ENCODE measurements around the gene STK17A.
"Not testable (repeated sequence)": the region's sequence is repeated elsewhere in the genome, so short reads cannot be mapped to it uniquely, and the experiment has no call there.

STK17A gene

DNA sequence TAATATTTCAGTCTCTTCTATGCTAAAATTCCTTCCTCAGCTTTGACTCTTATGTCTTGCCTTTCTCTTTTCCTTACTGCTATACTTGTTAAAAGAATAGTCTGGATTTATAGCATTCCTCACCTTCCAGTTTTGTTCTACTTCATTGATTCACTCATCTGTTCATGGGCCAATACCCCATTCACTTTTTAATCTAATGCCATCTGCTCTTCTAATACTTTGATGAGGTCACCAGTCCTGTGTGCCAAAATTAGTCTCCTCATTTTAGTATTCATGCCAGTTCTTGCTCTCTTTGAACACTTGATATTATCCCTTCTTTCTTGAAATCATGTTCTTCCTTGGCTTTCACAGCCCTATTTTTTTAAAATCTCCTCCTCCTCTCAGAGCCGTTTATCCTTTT is 19.3 kb downstream of the STK17A start:
- DNase-seq, result no peak

DNA sequence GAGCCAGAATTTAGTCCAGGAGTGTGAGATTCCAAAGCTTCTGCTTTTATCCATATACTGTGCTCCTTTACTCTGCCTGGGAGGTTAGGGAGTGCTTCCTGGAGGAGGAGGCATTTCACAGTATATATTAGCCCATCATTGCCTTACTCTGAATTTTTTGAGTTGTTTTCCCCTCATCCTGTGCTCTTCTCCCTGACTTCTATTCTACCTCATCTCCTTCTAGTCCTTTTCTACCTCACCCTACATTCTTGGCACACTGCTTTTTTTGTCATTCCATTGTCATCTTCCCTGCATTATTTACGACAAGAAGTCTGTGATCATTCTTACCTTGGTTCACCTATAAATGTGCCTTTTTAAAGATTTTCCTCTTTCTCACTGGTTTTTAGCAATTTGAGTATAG is 21.3 kb downstream of the STK17A start:
- DNase-seq, result no peak

DNA sequence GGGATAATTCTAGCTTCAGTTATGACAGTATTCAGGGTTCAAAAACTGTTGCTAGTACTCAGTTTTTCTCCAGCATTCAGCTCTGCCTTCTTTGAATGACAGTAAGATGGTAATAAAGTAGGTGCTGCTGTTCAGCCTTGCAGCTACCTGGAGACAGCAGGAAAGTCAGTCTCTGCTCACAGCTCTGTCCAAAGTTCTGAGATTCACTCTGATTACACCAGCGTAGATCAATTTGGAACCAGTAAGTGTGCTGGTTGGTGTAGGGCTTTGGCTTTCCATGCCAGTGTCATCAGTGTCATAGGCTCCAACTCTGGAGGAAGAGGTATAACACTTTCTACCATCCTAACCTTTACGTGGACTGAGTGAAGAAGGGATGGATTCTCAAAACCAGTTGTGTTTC is 26.2 kb downstream of the STK17A start:
- no peak for DNase-seq

DNA sequence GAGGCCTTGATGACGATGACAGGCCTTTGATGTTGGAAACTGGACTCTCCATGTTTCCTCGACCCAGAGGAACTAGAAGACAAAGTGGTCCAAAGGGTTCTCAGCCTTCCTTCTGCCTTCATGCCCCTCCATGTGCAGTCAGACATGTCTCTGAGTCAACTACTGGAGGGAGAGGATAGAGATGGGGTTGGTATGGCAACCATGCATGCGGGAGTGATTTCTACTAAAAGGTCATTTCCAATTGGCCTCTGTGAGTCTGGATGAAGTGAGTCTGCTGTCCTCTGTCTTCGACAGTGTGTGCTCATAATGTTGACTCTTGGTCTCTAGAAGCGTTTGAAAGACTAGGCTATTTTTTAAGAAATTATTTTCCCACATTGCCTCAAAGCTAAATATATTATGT is 29.2 kb downstream of the STK17A start:
- peak; percentile 27 for DNase-seq

DNA sequence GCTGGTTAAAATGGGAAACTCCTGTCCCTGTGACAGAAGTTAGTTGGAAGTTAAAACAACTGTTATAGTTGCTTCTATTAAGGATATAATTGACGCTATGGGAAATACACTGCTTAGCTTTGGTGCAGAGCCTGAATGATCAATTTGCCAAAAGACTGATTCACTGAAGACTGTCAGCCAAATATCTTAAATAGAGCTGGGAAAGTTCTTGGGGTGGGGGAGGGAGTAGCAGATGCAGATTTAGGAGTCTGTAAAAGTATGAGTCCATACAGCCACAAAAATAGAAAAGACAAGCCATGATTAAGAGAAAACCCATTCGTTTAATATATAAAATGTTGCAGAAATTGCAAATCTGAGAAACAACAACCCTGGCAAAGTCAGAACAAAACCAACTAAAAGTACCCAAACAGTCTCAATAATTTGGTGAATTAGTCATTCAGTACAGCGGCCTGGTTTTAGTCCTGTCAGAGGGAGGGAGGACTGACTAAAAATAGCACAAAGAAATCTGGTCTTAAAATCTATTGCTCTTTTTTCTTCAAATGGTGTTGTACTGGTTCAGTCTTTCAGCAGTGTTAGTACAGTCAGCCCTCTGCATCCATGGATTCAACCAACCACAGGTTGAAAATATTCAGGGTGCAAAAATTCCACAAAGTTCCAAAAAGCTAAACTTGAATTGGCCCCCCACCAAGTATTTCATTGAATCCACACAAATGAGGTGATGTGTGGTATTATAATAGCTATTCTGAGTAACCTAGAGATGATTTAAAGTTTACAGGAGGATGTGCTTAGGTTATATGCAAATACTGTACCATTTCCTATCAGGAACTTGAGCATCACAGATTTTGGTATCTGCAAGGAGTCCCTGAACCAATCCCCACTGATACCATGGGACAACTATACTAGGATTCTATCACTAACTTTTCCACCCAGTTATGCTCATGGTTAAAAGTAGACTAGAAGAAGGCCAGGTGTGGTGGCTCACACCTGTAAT is 30.0 kb downstream of the STK17A start:
- peak; percentile 83 for DNase-seq

DNA sequence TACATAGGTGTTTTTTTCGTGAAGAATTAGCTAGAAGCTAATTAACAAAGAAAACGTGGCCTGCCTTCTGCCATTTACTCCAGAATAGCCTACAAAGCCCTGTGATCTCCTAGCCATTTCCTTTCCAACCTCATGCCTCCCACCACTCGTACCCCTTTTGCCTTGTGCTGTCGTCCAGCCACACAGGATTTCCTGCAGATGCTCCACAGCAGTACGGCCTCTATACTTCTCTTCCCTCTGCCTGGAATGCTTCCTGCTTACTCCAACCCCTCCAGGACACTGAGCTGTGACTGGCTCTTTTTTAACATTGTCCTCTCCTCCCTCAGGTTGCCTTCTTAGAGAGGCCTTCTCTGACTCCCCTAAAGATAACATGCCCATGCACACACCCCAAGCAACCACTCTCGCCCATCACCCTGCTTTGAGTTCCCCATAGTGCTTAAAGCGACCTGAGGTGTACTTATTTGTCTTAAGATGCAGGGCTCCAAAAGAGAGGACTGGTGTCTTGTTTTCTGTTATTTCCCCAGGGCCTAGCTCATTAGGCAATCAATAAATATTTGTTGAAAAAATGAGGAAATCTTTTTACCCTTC is 32.7 kb downstream of the STK17A start:
- no peak for DNase-seq

DNA sequence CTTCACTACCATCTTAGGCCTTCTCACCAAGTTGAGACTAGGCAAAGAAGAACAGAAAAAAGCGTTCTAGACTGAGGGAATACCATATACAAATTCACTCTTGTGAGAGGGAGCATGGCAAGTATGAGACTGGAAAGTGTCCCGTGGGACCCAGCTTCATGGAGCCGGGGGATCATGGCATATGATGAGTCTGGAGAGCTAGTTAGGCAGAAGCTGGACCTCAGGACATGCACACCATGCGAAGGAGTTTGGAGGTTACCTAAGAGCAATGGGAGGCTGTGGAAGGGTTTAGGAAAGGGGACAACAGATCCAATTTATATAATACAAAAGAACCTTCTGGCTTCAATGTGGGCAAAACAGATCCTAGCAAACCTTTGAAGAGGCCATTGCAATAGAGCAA is 34.1 kb downstream of the STK17A start:
- DNase-seq, result no peak

DNA sequence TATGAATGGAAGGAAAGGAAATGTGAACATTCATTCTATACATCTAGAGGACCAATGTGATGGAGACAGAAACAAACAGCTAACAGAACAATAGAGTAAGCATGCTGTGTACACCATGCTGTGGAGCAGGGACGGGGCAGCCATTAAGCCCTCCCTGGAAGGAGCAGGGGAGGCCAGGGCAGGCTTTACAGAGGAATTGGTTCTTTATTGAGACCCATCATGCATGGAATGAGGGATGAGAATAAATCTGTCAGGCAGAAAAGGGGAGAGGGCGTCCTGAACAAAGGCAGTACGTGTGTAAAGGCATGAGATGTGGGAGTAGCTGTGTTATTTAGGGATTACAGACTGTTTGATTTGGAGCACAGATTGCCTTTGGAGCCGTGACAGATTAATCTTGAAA is 35.2 kb downstream of the STK17A start:
- DNase-seq, result no peak

DNA sequence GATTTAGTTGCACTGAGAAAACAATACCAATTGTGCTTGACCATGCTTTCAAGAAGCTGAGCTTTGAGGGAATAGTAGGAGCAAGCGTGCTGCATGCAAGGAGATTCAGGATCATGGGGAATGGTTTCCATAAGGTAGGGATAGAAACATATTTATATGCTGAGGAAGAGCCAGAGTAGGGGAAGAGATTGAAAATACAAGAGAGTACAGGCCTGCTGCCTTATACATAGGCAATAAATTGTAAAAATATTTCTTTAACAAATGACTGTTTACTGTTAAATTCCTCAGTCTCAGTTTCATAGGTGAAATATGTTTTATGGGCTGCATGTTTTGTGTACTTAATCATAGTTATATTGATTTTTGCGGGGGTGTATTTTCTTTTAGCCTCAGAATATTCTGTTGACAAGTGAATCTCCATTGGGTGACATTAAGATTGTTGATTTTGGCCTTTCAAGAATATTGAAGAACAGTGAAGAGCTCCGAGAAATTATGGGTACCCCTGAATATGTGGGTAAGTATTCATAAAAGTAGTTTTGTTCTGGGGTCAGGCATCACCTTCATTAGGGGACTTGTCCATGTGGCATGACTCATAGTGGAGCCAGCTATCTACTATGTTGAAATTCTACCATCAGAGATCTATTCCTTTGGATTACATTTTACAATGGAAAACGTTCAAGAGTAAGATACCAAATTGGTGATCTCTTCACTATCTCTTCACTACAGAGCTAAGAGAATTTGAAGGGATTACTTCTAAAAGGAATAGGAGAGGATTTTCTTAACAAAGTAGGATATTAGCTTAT is 36.5 kb downstream of the STK17A start:
- DNase-seq, result peak; percentile 24

DNA sequence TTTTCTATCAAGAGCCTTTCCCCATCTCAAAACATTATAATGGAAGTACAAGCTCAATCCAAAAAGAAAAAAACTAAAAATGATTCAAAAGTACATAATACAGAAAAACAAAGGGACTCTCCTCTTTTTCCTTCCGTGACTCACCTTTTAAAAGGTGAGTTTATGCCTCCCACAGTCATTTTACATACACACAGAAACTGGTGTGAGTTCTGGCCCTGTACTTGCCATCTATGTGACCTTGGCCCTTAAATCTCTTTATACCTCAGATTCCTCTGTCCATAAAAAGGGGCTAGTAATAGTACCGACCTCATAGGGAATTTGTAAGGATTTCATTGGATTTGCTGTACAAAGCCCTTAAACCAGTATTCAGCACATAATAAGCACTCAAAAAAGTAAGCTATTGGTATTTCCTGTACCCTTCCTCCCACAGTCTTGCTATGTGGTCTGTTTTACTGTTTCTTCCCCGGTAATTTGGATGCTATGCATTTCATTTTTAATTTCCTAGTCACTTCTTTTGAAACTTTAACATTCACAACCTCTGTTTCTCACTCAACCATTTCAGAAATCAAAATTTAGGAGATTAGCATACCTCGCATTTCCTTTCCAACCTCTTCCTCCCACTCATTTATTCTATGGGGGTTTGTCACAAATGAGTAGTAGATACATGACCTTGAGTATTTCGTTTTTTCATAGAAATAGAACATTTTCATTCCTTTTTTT is 39.0 kb downstream of the STK17A start:
- DNase-seq, result peak; percentile 68

DNA sequence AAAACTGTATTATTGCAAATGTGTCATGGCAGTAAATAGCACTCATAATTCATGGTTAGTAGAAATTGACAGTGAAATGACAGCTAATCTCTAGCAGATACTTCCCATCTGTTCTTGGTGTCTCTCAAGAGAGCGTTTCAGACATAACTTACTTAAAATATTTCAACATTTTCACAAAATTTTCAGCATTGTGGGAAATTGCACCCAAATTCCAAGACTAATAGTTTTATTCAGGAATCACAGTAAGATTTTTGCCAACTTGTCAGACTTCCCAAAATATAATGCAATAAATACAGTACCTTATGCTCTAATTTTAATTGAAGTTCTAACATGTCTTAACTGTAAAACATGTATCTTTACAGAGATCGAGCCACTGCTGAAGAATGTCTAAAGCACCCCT is 41.2 kb downstream of the STK17A start:
- no peak for DNase-seq

DNA sequence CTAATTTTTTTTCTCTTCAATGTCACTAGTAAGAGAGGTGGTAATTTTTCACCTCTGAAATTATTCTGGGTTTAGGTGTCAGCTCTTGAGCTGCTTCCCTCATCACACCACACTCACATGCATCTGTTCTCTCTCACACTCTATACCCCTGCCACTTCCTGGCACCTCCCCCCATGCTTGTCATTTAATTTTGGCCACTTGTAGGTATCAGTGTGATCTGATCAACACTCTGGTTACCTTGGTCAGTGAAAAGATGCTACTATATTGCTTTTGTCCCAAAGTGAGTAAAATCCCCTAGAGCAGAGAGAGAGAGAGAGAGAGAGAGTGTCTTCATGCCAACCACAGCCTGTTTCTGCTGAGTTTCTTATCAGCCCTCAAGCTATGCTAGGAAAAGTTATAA is 42.5 kb downstream of the STK17A start:
- DNase-seq, result no peak

DNA sequence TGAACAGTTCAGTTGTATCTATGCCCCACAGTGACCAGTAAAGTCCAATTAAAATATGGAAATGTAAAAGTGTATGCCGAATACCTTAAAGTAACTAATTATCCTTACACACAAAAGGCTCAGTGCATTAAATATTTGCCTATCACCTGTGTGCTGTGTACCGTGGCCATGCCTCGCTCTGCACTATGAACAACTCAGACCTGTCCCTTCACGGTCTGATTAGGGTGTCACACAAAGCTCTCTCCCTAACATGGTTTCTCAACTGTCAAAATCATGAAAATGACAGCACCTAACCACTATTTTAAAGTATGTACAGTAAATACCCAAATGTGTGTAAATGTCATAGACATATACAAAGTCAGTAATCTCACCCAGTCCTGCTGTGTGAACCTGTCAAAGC is 43.1 kb downstream of the STK17A start:
- DNase-seq, result no peak

DNA sequence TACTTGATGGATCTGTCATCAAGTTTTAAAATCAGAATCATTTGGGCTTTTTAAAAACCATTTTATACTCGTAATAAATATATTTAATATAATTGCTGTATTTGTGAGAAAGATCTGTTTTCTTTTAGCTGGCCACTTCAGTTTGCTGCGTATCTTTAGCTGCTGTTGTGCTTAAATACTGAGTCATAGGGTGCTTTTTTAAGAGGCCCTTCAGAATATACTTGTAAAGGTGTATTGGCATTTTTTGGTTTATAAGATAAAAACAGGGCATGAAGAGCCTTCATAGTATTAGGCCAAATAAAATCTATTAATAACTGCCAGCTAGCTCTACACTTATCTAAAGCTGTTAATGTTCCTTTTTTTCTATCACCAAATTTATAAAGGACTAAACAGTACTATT is 43.8 kb downstream of the STK17A start:
- DNase-seq, result no peak

DNA sequence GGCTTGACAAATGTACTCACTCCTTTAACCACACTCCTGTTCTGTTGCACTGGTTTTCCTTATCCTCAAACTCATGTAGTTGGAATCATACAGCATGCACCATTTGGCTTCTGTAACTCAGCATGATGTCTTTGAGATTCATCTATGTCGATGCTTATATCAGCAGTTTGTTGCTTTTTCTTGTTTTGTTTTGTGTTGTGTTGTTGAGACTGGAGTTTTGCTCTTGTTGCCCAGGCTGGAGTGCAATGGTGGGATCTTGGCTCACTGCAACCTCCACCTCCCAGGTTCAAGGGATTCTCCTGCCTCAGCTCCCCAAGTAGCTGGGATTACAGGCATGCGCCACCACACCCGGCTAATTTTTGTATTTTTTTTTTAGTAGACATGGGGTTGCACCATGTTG is 44.9 kb downstream of the STK17A start:
- not testable (repeated sequence) for DNase-seq

DNA sequence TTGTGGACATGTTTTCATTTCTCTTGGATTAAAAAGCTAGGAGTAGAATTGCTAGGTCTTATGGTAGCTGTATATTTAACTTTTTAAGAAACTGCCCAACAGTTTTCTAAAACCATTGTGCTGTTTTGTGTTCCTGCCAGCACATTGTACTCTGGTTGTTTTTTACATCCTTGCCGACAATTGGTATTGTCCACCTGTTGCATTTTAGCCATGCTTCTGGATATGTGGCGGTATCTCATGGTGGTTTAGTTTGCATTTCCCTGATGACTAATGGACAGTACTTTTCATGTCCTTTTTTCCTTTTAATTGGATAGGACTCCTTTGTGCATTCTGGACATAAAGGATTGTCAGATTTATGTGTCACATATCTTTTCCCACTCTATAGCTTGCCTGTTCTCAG is 45.5 kb downstream of the STK17A start:
- no peak for DNase-seq

DNA sequence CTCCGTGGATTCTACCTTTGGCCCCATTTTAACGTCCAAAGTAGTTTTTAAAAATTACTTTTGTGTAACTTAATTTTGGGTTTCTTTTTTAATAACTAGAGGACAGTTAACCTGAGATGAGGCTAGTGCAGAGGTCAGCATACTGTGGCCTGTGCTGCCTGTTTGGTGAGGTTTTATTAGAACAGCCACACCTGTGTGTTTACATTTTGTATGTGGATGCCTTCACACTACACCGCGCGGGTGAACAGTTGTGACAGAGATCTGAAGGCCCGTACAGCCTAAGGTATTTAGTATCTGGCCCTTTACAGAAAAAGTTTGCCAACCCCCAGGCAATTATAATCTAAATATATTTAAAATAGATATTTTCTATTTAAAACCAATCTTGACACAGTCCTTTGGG is 46.9 kb downstream of the STK17A start:
- DNase-seq, result no peak

DNA sequence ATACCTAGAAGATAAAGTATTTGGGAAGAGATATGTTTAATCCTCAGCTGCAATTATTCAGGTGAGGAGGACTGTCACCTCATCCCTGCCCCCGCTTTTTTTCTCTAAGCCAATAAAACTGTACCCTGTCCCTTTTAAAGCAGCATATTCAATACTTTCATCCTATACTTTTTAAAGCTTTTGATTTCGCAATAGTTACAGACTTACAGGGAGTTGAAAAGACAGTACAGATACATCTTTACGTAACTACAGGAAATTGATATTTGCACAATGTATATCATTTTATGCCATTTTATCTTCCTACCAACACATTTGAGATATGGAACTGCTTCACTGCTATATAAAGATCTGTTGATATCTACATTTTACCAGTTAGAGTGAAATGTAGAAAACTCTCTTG is 47.6 kb downstream of the STK17A start:
- no peak for DNase-seq

DNA sequence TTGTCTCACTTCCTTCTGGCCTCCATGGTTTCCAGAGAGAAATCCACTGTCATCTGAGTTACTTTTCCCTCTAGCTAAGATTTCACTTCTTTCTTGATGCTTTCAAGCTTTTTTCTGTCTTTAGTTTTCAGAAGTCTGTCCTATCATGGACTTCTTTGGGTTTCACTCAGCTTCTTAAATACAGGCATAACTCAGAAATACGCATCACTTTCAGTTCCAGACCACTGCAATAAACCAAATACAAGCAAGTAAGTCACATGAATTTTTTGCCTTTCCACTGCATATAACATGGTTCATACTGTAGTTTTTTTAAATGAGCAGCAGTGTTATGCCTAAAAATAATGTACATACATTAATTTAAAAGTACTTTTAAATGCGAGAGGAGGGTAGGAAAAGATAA is 48.7 kb downstream of the STK17A start:
- DNase-seq, result no peak

DNA sequence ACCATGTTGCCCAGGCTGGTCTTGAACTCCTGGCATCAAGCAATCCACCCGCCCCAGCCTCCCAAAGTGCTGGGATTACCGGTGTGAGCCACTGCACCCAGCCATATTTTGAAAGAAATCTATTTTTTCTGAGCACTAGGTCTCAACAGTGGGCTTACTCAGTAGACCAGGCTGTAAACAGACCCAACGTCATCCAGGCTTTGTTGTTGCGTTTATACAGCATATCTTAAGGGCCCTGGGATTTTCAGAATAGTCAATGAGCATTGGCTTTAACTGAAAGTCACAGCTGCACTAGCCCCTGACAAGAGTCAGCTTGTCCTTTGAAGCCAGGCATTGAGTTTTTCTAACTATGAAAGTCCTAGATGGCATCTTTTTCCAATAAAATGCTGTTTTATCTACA is 49.8 kb downstream of the STK17A start:
- DNase-seq, result no peak

DNA sequence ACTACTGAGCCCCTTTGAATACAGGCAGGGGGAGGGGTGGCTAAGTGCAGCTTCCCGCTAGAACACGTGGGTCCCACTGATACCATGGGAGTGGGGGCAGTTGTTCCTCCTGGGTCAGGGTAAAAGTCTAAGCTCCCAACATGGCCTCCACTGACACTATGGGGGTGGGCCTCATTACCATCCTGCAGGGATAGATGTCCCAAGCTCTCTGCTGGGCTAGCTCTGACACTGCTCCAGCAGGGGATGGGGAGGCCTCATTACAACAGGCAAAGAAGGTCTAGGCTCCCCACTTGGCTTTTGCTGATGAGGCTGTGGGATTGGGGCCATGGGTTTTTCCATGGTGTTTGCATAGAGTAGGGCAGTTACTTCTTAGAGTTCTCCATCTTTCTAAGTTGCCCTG is 51.5 kb downstream of the STK17A start:
- no peak for DNase-seq

DNA sequence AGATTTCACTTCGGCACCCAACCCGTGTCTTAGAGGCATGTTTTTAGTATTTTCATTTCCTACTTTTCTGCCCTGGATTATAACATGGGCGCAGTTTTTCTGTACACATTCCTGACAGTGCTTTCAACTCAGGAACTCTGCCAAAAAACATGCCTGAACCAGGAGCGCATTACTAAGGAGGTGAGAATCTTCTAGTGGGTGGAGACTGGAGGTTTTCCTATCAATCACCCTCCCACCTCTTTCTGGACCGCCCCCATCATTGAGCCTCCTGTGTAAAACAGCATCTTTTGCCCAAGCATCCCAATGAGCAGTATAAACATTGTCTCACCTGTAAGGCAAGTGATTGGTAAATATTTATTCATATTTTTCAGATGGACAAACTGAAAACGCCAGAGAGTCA is 53.2 kb downstream of the STK17A start:
- DNase-seq, result peak; percentile 81

Data from fibroblast of skin of right biceps (primary cell).